Activated CD8-positive, alpha-beta memory T cell treated with anti-CD3 and anti-CD28 coated beads for 24 hours (primary cell): Measurements from ENCODE around the gene IL2RA.
A peak's percentile ranks its signal among the peaks of the same experiment; 100 is the strongest.
"Not testable (repeated sequence)": the region's sequence is repeated elsewhere in the genome, so short reads cannot be mapped to it uniquely, and the experiment has no call there.

Source experiments
- DNase-seq: peaks from one replicate; pipeline ENCODE4 v3.0.0-alpha.2; 2020

The IL2RA gene

DNA sequence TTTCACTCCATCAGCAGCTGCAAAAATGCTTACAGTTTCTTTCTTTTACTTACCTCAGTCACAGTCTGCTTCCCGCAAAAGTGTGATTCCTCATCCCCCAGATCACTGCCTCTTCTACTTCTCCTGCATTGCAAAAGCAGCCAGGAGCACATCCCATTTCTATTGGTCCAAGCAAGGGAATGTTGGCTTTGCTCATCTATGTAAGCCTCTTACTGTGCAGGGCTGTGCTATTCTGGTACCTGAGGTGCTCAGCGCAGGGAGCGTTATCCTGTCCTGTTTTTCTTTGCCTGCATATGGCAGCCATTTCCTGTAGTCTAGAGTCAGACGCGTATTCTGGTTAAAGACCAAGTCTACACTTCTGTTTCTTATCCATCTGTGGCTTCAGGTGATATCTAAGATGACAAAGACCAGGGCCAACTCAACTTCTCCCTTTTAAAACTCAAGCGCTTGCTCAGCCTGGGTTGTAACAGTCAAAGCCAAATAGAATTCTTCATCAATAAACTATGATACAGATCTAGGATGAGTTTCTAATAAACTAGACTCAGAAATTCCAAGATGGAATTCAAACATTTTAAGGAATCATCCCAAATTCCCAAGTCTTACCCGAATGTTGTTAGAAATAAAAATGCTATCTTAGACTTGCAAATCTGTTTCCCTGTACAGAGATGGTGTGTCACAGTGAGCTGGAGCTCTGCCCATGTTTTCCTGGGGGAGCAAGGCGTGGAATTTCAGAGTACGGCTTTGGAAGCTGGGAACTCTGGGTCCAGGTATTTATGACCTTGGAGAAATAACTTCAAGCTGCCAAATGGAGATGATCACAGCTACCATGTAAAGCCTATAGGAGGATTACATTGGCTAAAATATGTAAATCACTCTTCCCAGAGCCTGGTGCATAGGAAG, 20.6 kb upstream of the IL2RA start:
- no peak for DNase-seq

DNA sequence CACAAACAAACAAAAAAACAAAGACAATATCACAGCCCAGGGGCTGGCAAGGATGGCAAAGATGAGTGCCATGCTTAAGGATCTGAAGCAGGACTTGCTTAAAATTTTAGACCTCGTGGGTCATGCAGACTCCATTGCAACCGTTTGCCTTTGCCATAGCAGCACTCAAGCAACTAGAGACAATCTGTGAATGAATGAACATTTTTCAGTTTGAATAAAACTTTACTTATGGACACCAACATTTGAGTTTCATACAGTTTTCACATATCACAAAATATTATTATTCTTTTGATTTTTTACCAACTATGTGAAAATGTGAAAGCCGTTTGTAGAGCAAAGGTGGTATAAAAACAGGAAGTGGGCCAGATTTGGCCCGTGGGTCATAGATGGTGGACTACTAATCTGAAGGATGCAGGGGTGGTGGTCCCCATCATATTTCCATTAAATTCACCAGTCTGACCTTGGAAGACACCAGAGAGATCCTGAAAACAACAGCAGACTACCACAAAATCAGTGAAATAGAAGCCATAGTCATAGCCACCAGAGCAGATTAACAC, 18.3 kb upstream of the IL2RA start:
- no peak for DNase-seq

DNA sequence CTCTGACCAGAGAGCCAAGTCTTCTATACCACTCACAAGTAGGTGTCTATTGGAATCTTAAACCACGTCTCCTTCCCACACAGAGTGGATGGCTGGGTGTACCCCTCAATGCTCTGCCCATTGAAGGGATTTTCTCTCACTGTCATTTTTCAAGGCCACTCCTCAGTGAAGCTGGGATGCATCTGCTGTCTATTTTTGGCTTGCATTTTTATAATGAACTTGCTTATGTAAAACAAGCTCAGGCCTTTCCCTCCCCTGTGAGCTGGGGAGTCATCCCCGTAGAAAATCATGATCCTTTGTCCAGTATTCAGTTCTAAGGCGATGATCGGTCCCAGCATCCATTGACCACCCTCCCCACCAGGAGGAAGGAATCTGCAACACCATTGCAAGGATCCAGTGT, 16.9 kb upstream of the IL2RA start:
- peak; percentile 49 for DNase-seq

DNA sequence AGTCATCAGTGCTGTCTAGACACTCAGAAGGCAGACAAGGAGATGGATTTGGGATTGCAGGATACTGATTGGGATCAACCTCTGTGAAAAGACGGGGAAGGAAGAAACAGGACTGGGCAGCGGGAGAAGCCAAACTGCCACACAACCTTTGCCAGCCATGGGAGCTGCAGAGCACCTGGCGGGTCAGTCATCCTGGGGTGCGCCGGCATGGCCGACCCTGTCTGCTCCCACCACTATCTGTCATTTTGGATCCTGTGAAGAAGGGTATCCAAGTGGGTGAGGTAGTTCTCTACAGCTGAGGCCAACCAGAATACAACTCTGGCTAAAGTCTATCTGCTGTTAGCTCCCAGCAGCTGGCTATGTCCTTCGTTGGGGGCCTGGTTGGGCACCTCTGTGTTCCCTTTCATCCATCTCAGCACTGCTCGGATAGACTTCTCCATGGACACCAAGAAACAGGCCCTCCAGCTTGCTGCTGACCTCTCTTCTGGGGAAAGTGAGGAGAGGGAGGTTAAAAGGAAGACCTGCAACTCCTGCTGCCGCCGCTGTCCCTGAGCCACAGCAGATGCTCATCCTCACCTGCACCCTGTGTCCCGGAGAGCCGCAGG, 15.0 kb upstream of the IL2RA start:
- DNase-seq, result peak; percentile 54

DNA sequence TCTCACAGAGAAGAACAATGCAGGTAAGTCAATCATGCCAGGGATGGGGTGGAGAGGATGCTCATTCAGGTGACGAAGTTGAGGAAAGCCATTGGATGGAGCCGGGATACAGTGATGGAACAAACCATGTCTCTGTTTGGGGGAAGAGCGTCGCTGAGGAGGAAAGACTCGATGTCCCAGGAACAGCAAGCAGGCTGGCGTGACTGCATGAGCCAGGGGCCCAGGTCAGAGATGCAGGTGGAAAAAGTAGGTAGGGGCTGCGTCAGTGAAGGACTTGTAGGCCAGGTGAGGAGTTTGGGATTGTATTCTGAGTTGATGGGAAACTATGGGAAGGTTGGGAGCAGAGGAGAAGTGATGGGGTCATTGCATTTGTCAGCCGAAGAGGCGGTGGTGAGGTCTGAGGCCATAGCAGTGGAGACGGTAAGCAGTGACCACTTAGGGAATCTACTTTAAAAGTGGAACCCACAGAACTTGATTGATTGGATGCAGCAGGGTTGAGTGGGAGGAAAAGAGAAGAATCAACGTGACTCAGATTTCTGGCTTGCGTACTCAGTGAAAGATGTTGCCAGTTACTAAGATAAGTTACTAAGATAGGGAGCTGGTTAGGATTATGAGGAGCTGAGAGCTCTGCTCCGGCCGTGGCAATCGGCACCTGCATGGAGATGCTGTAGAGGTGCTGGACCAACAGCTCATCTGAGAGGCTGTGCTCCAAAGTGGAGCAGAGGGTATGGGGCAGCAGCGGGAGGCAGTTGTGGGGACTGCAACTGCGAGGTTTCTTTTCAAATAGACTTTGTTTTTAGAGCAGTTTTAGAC, 12.5 kb upstream of the IL2RA start:
- peak; percentile 62 for DNase-seq

DNA sequence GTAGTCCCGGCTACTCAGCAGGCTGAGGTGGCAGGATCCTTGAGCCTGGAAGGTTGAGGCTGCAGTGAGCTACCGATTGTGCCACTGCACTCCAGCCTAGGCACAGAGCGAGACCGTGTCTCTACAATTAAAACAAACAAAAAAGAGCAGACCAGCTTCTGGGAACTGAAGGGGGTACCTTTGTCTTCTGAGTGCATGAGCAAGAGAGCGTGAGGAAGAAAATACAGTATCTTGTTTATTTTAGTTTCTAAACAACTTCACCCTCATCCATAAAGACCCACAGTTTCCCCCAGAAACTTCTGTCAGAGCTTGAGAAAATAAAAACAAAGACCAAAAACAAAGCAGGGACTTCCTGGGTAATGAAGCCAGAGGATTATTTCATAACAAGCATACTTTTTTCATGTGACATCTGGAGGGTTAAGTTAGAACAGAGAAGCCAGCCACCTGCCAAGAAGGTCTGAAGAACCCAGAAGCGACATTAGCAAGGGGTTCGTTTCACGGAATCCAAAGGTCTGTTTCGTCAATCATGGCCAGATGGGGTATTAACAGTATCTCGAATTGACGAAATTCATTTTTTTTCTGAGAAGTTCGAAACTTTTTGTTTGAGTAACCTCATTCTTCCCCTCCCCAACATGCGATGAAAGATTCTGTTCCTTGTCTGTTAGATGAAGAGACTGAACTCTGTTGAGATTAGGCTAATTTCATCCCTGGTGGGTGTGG, 10.2 kb upstream of the IL2RA start:
- peak; percentile 58 for DNase-seq

DNA sequence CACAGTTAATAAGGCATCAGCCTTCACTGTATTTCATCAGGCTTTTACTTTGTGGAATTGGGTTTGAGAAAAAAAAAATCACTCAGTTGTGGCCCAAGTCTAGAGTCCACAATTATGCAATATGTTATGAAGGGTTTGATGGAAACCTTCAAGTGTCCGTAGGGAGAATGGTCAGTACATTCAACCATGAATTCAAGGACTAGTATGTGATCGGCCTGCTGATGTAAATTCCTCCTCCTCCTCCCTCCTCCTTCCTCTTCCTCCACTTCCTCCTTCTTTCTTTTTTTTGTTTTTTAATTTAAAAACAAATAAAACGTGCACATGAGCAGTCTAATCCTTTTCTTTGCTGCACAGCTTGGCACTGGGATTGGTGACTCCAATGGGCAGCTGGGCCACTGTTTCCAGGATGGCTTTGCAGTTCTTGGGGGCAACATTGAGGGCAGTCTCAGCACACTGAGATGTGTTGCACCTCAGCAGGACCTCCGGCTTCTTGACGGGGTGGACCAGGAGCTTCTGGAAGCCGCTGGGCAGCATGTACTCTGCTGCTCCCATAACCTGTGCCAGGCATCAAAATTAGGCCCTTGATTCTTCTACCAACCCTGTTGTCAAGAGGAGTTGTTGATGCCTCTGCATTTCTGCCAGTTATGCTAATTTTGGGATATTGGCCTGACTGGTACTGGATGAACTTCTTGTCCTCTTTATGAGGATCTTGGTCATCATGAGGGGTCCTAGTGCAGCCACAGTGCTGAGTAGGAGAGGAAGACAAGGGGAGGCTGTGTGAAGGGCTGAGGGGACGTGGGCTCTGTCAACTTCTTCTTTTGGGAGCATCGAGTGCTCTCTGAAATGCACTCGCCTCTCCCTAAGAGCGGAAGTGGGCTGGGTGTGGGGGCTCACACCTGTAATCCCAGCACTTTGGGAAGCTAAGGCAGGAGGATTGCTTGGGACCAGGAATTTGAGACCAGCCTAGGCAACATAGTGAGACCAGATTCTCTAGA, 9.3 kb upstream of the IL2RA start:
- peak; percentile 56 for DNase-seq

DNA sequence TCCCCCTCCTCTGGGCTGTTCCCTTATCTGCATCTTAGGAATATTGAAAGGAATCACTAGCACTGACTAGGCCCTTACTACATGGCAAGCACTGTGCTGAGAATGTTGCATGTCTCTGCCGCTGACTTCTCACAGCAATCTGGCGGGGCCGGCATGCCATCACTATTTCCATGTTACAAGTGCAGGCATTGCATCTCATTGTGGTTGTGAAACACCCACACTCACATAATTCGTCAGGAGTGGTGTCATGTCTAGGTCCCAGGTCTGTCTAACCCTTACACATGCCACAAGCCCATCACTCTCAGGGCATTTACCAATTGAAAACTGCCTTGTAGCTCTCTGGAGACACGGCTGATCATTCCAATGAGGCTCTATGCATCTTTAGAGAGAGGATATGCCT, 8.5 kb upstream of the IL2RA start:
- DNase-seq, result no peak

DNA sequence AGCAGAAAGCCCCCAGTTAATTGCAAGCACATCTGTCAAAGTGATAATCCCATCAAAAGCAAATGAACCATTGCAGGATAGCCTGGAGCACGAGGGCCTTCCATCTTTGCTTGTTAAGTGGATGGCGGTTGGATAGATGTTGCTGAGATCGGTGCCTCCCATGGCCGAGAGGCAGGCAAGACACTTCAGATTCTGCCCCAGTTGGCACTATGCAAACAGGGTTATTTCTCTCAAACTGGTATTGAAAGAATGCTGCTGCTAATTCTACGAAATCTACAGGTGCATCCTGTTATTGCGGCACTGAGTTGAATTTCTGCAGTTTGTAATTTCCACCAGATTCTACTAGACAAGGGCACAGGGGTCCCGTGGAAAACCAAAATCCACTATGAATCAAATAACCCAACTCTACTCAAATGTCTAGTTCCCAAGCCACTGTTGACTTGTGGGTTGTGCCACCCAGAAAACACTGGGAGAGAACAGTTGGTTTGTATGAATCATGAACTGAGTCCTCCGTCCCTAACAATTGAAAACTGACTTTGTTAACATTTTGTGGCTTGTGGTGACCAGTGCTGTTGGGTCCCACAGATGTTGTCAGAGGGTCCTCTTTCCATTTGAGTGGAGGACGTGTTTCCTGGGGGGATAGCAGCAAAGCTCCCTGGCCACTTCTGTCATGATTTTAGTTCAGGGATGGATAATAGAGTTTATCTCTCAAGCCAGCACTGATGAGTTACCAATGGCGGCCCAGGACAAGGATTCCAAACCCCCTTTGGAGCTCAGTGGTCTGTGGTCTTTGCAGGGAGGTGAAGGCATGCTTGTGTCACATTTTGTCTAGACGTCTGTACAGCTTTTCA, 7.1 kb upstream of the IL2RA start:
- DNase-seq, result no peak

DNA sequence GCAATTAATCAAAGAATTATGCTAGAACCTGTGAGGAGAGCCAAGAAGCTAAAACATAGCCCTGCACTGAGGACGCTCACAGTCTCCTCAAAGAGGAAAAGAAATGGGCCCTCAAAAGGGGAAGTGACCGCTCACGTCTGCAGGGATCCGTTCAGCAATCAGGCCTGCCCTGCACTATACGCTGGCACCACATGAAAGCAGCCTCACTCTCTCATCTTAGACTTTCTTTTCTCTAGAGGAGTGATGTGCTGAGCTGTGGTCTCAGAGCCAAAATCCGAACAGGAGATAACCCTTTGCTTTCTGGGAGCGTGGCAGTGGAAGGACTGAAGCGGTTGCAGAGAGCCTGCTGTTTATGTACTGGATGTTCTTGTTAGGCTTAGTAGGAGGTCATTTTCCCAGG, 6.3 kb upstream of the IL2RA start:
- DNase-seq, result no peak

DNA sequence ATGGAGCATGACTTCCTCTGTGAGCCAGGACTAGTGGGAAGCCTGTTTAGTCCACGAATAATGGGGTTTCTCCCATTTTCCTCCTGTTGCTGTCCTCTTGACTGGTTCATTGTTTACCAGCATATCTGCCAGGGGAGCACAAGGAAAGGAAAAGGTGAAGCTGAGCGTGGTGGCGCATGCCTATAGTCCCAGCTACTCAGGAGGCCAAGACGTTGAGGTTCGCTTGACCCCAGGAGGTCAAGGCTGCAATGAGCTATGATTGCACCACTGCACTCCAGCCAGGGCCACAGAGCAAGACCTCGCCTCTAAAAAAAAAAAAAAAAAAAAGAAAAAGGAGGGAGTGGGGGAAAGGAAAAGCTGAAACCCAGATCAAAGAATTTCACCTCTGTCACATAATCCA, 5.8 kb upstream of the IL2RA start:
- DNase-seq, result peak; percentile 51

DNA sequence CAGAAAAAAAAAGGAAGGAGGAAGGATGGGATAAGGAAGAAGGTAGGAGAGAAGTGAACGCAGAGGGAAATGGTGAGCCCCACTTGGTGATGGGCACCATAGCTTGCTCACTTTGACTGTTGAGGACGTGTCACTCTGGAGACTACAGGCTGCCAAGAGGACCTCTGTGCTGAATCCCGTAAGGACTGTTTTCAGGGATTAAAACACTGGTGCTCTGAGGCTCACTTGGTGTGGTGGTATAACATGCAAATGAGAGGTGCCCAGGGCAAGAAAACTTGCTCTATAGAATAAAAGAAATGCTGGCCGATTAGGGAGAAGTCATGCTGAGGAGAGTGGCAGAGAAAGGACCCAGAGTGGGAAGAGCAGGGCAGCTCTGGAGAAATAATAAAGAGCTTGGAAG, 5.3 kb upstream of the IL2RA start:
- peak; percentile 53 for DNase-seq

DNA sequence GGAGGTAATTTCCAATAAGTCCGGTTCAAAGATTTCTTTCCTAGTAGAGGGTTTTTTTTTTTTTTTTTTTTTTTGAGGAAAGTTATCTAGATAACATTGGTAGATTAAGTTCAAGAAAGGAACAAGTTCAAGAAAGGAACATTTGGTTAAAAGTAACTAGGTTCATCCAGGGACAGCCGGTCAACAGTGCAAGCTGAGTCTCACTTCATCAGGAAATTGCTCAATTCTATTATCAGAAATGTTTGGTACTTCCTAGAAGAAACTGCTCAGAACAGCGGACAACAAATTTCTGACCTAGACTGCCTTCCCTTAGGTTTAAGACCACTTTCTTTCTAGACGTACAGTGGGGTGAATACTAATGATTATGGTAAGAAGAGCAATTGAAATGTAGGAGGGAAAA, 3.7 kb upstream of the IL2RA start:
- DNase-seq, result no peak

DNA sequence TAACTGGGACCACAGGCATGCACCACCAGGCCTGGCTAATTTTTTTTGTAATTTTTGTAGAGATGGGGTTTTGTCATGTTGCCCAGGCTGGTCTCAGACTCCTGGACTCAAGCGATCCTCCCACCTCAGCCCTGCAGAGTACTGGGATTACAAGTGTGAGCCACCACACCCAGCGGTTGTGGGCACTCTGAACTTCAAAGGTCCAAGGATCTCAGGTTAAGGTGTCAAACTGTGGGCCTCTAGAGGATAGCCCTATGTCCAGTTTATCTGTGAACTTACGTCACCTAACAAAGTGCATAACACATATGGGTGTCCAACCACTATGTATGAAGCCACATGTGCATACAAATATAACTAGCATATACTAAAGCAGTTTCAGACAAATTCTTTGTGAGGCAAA, 3.2 kb upstream of the IL2RA start:
- peak; percentile 56 for DNase-seq

DNA sequence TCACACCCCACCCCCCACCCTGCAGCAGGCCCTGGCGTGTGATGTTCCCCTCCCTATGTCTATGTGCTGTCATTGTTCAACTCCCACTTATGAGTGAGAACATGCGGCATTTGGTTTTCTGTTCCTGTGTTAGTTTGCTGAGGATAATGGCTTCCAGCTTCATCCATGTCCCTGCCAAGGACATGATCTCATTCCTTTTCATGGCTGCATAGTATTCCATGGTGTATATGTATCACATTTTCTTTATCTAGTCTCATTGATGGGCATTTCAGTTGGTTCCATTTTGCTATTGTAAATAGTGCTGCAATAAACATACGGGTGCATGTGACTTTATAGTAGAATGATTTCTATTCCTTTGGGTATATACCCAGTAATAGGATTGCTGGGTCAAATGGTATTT, 2.6 kb upstream of the IL2RA start:
- DNase-seq, result not testable (repeated sequence)

DNA sequence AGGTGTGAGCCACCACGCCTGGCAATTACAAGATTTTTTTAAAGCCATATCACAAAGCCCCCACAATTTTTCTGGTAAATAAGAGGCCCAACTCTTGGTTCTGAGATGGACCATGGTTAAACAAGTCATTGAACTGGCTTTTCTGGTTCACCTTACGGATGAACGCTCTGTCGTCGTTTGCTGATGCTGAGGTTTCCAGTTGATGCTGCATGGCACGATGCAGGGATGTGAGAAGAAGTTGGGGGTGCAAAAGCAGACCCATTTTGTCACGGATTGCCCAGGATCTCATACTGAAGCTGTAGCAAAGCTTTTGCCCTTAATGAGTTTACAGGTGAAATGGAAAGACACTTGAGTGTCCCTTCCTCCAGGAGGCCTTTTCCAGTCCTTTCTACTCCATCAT, 2.0 kb upstream of the IL2RA start:
- DNase-seq, result peak; percentile 50

DNA sequence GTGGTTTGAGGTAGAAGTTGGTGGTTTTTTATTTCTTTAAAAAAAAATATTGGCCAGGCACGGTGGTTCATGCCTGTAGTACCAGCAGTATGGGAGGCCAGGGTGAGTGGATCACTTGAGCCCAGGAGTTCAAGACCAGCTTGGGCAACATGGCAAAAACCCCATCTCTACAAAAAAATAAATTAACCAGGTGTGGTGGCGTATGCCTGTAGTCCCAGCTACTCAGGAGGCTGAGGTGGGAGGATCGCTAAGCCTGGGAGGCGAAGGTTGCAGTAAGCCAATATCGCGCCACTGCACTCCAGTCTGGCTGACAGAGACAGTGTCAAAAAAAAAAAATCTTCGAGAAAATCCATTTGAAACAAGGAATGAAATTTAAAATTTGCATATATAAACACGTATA, 1.1 kb downstream of the IL2RA start:
- peak; percentile 70 for DNase-seq

DNA sequence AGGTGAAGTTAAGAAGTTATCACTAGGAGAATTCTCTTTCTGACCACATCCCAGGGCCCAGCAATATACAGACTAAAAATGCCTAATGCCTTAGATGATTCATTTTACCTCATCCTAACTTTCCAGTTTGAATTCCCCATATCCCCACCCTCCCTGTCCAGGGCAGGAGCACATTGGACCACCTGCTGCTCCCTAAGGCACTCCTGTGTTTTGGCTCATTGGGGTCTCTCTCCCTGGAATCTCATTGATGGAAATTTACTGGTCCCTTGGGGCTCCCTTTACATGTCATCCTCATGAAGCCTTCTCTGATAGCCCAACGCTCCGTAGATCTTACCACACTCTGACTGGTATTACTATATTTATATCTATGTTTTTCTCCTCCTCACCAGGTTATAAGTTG, 2.7 kb downstream of the IL2RA start:
- DNase-seq, result peak; percentile 59

DNA sequence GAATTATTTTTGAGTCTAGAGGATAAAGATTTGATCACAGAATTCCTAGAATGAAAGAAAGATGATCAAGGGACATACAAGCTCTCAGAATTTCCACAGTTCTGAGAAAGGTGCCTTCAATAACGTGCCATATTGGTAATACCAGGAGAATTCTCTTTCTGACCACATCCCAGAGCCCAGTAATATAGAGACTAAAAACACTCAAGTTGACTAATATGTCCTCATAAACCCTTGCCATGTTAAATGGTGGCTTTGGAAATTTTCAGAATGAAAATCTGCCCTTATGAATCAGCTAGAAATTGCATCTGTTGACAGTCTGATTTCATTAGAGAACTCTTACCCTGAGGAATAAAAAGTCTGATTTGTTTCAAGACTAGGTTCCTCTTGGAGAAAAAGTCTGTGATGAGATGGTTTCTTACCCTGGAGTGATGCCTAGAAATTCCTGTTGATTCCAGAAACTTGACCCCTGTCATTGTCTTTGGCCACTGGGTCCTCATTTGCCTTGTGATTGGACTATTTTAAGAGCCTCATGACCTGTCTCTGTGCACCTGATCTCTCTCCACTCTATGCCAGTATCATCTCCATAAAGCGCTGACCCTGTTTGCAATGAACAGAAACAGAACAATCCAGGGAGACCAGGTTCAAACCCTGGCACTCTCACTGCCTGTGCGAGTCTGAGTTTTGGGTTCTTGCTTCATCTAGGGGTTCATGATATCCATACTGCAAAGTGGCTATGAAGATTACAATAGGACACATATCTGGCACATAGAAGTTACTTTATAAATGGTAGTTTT, 3.3 kb downstream of the IL2RA start:
- peak; percentile 72 for DNase-seq
